ENCODE results near the gene OR5M8.

The OR5M8 gene

DNA sequence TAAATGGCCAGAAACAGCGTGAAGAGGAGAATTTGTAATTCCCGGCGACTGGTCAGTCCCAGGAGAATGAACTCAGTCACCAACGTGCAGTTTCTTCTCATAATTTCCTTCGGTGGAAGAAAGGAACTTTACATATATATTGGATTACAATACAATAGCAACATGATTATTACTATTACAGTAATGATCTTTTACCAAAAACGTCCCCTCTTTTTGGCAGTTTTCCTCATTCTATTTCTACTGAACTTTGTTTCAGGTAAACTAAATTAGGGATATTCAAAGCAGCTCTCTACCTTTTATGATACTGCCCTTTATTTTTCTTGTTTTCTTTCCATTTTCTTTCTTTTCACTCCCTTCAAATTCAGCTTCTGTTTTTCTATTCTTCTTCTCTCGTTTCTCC is at the start of gene OR5M8:
Gene OR5M8 (minus strand): TSS at position 101 of the 400 bp plus-strand sequence. CDS start 0 bp downstream, at position 101.
- no peak for DNase-seq (ENCODE audit: low read depth in 2 of 2)

DNA sequence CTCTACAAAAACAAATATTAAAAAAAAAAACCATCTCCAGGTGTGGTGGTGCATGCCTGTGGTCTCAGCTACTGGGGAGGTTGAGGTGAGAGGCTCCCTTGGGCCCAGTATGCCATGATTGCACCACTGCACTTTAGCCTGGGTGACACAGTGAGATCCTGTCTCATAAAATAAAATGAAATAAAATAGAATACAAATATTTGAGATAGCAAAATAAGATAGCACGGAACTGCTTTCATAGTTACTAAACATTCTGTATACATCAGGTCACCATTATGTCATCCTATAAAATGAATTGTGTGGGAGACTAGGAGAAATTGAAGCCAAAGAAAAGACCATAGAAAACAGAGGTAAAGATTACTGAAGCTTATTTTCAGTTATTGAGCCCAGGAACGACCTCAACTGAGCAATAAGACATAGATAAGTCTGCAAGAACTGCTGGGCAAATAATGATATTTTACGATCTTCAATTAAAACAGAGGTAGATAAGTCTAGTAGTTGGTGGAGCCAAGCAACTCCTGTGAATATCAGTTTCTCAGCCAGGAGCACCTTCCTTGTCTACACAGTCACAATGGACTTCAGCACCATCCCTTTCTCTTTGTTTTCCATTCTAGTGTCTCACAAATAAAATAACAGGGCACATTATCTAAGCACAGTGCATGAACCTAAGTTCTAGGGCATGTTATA is 42.0 kb upstream of the OR5M8 start:
- no peak for DNase-seq (ENCODE audit: low read depth in 2 of 2)

DNA sequence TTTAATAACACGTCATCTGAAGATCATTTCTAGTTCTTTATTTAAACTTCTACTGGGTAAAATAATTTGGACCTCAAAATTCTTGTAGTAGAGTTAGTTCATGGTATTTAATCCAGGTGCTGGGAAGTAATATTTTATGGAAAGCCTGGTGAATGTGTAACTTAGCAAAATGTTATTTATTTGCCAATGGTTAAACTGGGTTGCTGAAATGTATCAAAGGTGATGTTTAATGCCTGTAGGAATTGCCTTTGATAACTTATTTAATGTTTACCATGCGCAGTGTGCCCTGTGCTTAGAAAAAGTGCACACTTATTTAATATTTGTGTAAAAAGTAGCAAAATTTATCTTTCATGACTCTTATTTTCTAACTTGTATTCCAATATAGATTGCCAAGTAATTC is 40.7 kb upstream of the OR5M8 start:
- no peak for DNase-seq (ENCODE audit: low read depth in 2 of 2)

DNA sequence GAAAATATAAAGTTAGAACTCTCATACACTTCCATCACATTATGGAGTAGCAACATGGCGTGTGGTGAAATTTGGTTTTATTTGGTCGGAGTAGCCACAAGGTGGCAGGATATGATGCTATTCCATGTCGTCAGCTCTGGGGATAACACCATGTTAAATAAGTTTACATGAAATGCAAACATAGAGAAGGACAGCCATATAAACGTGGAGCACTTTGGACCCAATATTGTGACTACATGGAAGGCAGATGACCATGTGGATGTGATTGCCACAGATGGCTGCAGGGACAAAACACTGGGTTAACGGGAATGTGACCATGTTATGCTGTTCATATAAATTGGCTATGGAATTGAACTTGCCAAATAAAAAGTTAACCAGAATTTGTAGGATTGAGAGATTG is 30.8 kb upstream of the OR5M8 start:
- no peak for DNase-seq (ENCODE audit: low read depth in 2 of 2)

DNA sequence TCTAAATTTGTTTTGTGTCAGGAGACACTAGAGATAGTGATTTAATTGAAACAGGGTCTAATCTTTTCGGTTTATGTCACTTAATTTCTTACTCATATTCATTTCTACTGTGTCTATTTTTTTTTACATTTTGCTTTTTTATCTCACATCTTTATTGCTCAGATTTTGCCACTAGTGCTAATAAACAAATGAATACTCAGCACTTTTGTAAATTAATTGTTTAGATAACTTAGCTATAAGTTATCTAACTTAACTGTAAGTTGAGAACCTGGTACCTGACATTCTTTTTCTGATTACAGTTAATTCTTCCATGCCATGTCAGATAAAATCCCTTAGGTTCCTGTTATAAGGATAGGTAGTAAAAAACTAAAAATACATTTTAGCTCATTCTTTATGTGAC is 22.1 kb upstream of the OR5M8 start:
- no peak for DNase-seq (ENCODE audit: low read depth in 2 of 2)

DNA sequence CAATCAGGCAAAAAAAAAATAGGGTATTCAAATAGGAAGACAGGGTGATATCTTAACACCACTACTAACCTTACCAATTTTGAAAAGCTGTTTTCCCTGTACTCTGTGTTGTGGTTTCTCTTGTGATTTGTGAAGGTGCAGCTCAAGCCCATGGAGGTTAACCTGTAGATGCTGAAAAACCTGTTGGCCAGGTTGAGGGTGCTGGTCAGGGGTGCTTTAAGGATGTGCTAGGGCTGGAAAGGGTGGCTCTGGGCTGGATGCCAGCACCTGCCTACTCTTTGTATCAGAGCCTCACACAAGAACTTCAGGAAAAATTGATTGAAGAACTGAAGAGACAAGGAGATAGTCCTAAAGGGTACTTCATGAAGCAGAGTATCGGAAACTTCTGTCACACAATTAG is 18.3 kb upstream of the OR5M8 start:
- DNase-seq (ENCODE audit: low read depth in 2 of 2) = no peak

DNA sequence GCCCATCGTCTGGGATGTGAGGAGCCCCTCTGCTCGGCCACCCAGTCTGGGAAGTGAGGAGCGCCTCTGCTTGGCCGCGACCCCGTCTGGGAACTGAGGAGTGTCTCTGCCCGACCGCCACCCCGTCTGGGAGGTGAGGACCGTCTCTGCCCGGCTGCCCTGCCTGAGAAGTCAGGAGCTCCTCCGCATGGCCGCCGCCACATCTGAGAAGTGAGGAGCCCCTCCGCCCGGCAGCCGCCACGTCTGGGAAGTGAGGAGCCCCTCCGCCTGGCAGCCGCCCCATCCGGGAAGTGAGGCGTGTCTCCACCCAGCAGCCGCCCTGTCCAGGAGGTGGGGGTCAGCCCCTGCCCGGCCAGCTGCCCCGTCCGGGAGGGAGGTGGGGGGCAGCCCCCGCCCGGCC is 5.8 kb upstream of the OR5M8 start:
- DNase-seq (ENCODE audit: low read depth in 2 of 2) = no peak

DNA sequence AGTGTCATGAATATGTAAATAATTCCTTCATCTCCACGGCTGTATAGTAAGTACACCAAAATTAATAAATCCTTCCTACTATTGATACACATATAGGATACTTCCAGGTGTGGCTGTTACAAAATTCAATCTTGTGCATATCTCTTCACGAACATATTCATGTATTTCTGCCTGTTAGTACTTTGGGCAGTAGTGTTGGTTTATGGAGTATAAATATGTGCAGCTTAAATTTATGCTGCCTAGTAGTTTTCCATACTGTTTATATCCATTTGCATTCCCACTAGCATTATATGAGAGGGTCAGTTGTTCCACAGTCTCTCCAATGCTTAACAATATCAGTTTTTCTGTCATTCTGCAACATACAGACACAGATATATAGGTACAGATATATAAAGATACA is 3.9 kb upstream of the OR5M8 start:
- DNase-seq (ENCODE audit: low read depth in 2 of 2) = no peak

DNA sequence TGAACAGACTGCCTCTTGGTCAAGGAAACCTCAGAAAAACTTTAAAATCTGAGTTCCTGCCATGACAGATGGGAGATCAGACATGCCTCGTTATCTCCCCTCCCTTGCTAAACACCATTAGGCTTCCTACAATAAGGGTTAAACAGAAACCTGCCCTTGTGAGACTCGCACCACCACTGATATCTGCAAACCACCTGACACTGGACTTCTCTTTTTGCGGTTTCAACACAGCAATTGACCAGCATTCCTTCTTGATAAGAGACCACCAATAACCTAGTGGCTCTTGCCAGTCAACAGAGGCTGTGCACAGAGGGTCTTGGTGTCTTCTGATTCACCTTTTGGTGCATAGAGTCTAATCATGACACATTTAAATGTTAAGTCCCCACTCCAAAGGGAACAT is 4.4 kb downstream of the OR5M8 start:
- no peak for DNase-seq (ENCODE audit: low read depth in 2 of 2)

DNA sequence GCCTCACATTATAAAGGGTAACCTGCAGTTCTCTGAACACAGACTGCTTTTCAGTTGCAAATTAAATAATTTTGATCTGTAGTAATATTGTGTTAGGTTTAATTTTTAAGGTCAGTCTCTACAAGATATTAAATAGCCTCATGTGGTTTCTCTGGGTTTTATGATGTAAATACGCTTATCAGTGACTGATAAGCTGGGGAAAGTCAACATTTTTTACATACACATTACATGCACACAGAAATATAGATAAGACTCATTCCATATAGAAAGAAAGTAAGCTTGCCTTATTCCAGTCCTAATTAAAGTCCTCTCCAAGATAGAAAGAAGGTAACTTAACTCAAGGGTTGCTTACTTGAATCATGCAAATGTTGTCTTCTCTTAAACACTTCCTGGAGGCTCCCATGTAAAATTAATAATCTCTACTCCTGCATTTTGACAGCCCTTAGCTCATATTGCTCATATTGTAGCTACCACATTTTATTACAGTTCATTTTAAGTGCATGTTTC is 16.4 kb downstream of the OR5M8 start:
- DNase-seq (ENCODE audit: low read depth in 2 of 2) = no peak

DNA sequence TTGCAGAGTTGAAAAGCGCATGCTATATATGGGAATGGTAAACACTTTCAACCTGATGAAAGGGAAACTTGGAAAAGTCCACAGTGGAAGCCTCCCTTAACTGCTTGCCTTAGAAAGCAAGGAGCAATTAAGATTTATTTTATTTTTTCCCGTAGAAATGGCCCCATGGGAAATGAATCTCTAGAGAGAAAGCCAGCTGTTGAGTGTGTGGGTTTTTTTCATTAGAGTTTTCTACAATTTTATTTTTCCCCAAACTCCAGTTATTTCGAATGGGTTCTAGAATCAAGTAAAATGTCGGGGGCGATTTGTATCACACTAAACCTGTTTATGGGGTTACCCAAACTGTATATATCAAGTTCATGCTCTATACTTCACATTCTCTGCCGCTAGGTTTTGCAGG is 17.9 kb downstream of the OR5M8 start, which contains the start of gene OR5M3:
Gene OR5M3 (minus strand): TSS at position 101 of the 400 bp plus-strand sequence. CDS start 2,855 bp downstream, outside the sequence.
- no peak for DNase-seq (ENCODE audit: low read depth in 2 of 2)

DNA sequence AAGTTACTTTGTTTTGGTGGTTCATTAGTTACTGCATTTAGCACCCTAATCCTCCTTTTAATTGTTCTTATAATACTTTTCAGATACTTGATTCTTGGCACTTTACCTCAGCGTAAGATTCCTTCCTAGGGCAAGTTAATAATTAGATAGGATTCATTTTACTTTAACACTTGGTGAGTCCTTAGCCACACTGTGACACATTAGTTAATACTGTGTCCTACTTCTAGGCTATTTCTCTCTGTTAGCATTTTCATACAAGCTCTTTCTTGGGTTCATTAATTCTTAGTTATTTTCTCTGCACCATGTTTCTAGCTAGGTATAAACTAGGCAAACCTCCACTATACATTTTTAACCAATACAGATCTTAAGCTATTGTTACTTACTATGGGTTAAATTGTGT is 34.1 kb downstream of the OR5M8 start:
- no peak for DNase-seq (ENCODE audit: low read depth in 2 of 2)

DNA sequence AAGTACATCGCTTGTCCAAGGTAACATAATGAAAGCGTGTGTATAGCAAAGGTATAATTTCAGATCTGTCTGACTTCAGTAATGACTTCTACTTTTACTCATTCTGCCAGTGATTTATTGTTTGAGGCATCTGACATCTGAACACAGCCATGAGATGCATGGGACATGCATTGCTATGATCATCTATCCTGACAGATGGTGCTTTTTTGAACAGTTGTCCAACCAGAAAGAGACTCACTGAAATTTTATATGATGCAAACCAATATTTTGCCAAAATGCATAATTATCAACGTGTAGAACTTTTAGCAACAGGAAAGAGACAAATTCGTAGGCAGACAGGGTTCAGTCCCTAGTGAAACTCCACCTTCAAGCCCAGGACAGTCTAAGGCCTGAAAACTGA is 37.6 kb downstream of the OR5M8 start:
- DNase-seq (ENCODE audit: low read depth in 2 of 2) = no peak

Data from stimulated activated CD4-positive, alpha-beta T cell treated with anti-CD3 and anti-CD28 coated beads, Interleukin-4, amount 100 ng/mL, for 48 hours (primary cell).